Bronchial epithelial cell (primary cell): Measurements from ENCODE around the gene SPDYE2. TPM values are rescaled to one million over a fixed set of nuclear protein-coding genes. Genes with fewer than 3 reads are reported as not detected.
"Not testable (repeated sequence)": the region's sequence is repeated elsewhere in the genome, so short reads cannot be mapped to it uniquely, and the experiment has no call there.

Experiments
- DNase-seq: peaks from one replicate; pipeline ENCODE4 v3.0.0-alpha.2; 2010; ENCODE audit warnings: low read depth
- FAIRE-seq: peaks from 2 replicates; lab custom pipeline; 2011; peaks lifted over from hg19 to GRCh38; lab: Jason Lieb, UNC
- H3K27me3 ChIP-seq: 2 replicates; pipeline ENCODE4 v1.5.1; 2011; ENCODE audit warnings: low read length; ENCODE audit not compliant: control insufficient read depth, insufficient read depth
- H3K36me3 ChIP-seq: 2 replicates; pipeline ENCODE4 v1.5.1; 2011; ENCODE audit warnings: low read length; ENCODE audit not compliant: control insufficient read depth, insufficient read depth
- H3K4me3 ChIP-seq: 2 replicates; pipeline ENCODE4 v1.5.1; 2011; ENCODE audit warnings: mild to moderate bottlenecking, low read depth, low read length, control low read depth
- CTCF ChIP-seq: IDR thresholded peaks from 2 replicates; pipeline ENCODE4 v1.5.1; 2011; ENCODE audit warnings: mild to moderate bottlenecking, moderate library complexity, low read length, control low read depth, inconsistent platforms; ENCODE audit not compliant: insufficient read depth, severe bottlenecking
- total RNA-seq: library from RNA; depleted of rRNA; stranded (reverse); fragments of >200 nt; gene quantifications from 2 replicates; pipeline ENCODE4 v1.2.1, GENCODE V29; 2014

SPDYE2 gene
- total RNA-seq, 1 donor from 2014 or later = not detected

GRCh38 chr7:102572261-102573239 is 21.5 kb downstream of the SPDYE2 start, which contains the start of gene POLR2J3:
POLR2J3 (minus strand) TSS chr7:102572583; CDS start chr7:102572521, 62 bp downstream.
- peak; percentile 52 for TF ChIP-seq CTCF
- DNase-seq = peak; percentile 67
- not testable (repeated sequence) for H3K27me3 ChIP-seq, FAIRE-seq, H3K36me3 ChIP-seq
- H3K4me3 ChIP-seq = peak within 1 kb of the TSS; percentile 58

DNA sequence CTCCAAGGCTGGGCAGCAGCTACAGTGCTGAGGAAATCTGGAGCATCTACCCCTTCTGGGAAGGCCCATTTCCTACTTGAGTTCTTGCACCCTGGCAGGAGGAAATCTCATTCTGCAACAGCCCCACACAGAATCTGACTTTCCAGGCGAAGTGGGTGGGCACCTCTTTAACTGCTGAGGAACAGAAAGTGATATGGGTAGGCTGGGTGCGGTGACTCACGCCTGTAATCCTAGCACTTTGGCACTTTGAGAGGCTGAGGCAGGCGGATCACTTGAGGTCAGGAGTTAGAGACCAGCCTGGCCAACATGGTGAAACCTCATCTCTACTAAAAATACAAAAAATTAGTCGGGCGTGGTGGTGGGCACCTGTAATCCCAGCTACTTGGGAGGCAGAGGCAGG is 23.6 kb downstream of the SPDYE2 start:
- not testable (repeated sequence) for H3K36me3 ChIP-seq, FAIRE-seq, H3K4me3 ChIP-seq, H3K27me3 ChIP-seq, DNase-seq

- H3K4me3 ChIP-seq, H3K27me3 ChIP-seq, FAIRE-seq, H3K36me3 ChIP-seq, DNase-seq: not testable (repeated sequence)
These were observed 25.3 kb downstream of the SPDYE2 start for GRCh38 chr7:102576363-102576762.

DNA sequence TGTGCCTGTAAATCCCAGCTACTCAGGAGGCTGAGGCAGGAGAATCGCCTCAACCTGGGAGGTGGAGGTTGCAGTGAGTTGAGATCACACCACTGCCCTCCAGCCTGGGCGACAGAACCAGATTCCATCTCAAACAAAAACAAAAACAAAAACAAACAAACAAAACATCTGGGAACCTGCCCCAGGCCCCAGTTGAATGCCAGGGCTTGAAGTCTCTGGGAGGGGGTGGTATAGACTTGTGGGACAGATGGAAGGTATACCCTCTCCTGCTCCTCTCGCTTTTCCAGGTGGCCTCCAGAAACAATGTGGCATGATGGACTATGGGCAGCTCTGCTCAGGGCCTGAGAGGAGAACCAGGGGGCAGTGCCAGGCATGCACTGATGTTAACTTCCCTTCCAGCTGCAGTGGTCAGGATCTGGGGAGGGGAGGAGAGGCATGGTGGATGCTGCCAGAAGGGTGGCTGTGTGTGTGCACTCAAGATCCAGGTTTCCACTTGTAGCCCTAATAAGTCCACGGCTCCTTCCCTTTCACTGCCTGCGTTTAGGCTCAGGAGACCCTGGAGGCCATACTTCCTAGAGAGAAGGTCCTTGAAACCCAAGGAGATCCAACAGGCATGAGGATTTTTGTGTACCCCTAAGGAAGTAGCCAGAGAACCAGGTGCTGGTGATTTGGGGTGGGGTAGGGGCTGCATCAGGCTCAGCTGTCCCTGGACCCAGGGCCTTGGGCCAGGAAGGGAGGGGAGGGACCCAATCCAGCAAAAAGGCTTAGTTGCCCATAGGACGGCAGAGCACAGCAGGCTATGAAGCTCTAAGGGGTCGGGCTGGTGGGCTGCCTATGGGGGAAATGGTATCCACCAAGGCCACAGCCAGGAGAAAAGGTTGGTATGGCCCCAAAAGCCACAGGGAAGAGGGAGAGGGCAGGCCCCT is 26.6 kb downstream of the SPDYE2 start:
- H3K4me3 ChIP-seq, FAIRE-seq, DNase-seq, H3K27me3 ChIP-seq, H3K36me3 ChIP-seq: not testable (repeated sequence)

GRCh38 chr7:102578486-102578885 is 27.5 kb downstream of the SPDYE2 start:
- not testable (repeated sequence) for DNase-seq, H3K4me3 ChIP-seq, H3K27me3 ChIP-seq, FAIRE-seq, H3K36me3 ChIP-seq

DNA sequence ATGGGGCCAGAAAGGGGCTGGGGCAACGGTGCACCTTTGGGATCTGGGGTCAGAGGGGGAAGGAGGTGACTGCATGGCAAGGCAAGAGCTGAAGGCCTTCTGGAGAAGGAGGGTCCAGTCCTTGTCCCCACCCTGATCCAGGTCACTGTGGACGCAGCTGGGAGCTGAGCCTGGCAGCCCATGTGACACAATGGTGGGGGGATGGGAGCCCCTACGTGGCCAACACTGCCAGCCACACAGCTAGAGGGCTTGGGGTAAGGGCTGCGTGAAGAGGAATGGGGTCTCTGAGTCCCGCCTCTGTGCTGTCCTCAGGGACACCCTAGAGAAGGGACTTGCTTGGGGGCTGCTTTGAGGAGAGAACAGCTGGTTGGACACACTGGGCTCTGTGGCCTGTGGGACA is 30.7 kb downstream of the SPDYE2 start:
- FAIRE-seq, DNase-seq, H3K27me3 ChIP-seq: not testable (repeated sequence)

DNA sequence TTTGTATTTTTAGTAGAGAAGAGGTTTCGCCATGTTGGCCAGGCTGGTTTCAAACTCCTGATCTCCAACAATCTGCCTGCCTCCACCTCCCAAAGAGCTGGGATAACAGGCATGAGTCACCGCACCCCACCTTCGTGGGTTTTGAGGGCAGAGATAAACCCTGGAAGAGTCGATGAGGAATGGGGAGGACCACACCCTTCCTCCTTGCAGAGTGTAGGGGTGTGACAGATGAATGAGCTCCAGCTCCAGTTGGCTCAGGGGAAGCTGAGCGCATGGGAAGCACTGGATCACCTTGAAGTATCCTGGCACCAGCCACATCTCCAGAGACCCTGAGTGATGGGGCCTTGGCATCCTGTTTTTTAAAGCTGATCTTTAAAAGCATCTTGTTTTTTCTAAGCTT is 32.5 kb downstream of the SPDYE2 start:
- H3K27me3 ChIP-seq, H3K36me3 ChIP-seq, H3K4me3 ChIP-seq, DNase-seq, FAIRE-seq: not testable (repeated sequence)

More for the DNA sequence above, 30.7 kb downstream of the SPDYE2 start:
- H3K4me3 ChIP-seq, H3K36me3 ChIP-seq: not testable (repeated sequence)

- not testable (repeated sequence) for H3K36me3 ChIP-seq, H3K27me3 ChIP-seq, H3K4me3 ChIP-seq, DNase-seq, FAIRE-seq
These were observed 38.8 kb downstream of the SPDYE2 start for GRCh38 chr7:102589857-102590256.

DNA sequence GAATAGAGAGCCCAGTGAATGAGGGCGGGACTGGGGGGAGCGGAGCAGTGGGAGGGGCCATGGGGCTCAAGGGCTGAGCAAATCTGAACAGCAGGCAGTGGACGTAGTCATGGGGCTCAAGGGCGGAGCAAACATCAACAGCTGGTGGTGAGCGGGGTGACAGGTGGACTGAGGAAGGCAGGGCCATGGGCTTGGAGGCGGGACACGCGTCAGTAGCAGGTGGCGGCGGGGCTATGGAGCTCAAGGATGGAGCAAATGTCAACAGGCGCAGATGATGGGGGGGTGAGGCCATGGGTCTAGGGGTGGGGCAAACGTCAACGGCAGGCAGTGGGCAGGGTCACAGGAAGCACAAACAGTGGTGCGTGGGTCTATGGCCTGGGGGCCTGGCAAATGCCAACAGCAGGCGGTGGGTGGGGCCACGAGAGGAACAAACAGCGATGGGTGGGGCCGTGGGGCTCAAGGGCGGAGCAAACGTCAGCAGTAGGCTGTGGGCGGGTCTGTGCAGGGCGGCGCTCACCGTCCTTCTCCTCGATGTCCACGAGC is 41.5 kb downstream of the SPDYE2 start:
- DNase-seq, H3K27me3 ChIP-seq, H3K36me3 ChIP-seq, H3K4me3 ChIP-seq, FAIRE-seq: not testable (repeated sequence)

DNA sequence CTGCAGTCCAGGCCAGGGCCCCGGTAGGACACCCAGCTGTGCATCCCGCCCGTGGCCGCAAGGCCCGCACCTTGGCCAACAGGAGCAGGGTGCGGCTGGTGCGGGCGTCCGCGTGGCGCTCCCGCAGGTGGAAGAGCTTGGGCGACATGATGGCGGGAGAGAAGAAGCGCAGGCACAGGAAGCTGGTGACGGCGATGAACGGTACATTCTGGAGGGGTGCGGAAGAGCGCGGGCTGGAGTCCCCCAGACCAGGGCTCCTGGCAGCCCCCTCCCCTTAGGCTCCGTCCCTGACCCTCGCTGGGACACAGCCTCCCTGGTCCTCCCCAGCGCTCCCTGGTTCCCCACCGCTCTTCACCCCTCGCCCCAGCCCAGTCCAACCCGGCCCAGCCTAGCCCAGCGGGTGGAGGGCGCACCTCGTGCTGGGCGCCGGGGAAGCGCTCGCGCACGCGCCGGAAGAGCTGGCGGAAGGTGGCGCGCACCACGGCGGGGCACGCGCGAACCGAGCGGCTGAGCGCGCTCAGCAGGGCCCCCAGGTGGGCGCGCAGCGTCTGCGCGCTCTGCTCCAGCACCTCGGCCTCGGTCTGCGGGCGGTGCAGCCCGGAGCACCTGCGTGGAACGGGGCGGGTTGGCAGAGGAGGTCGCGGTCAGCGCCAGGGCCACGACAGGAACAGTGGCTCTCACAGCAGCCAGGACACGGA is 42.8 kb downstream of the SPDYE2 start:
- DNase-seq, H3K36me3 ChIP-seq, H3K4me3 ChIP-seq, FAIRE-seq, H3K27me3 ChIP-seq: not testable (repeated sequence)

DNA sequence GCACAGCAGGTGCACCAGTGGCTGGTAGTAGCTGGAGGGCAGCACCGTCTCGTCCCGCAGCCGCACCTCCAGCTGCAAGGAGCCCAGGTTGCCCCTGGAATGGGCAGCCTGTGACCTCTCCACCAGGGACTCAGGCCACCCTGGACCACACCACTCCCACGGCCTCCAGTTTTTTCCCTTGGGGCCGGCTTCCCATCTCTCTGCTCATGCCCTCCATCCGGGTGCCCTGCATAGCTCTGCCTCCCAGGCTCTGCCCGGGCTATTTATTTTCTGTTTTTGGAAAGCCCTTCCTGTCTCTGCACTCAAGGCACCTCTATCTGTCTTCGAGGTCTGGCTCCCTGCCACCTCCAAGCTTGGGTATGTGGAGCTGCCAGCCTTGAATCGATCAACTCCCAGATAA is 45.0 kb downstream of the SPDYE2 start:
- not testable (repeated sequence) for H3K36me3 ChIP-seq, H3K27me3 ChIP-seq, FAIRE-seq, DNase-seq, H3K4me3 ChIP-seq

DNA sequence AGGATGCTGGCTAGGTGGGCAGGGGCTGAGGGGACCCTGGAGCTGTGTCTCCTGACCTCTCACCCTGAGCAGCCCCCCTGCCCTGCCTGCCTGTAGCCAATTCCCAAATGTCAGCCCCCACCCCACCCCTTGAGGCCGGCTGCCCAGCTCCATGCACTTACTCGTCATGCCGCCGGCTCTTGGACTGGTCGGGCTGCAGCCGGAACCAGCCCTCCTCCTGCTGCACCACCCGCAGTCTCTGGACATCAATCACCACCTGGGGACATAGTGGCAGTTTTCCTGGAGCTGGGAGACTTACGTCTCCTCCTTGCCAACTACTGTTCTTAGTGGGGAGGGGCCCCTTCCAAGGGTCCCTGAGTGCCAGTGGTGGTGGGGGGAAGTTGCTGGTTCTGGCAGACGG is 48.7 kb downstream of the SPDYE2 start:
- H3K4me3 ChIP-seq, H3K27me3 ChIP-seq, FAIRE-seq, H3K36me3 ChIP-seq, DNase-seq: not testable (repeated sequence)
